Calu3 (cell line): ENCODE data around the gene PDCD7. TPM values are rescaled to one million over a fixed set of nuclear protein-coding genes. Genes with fewer than 3 reads are reported as not detected.
"Not testable (repeated sequence)": the region's sequence is repeated elsewhere in the genome, so short reads cannot be mapped to it uniquely, and the experiment has no call there.

Experiments
- BruUV-seq: library from RNA; stranded (reverse); fragments of 400-500 nt; replicated peaks from 2 replicates; lab custom pipeline; 2021; lab: Mats Ljungman, UMichigan
- CTCF ChIA-PET: fragments of 300-600 bp; sonication (Branson Sonifier 250); formaldehyde crosslinking; loops from one replicate; lab custom pipeline; 2022; ENCODE audit warnings: antibody characterized with exemption; lab: Charles Lee
- DNase-seq: peaks from one replicate; pipeline ENCODE4 v3.0.0; 2022
- H3K27ac Mint-ChIP-seq: one replicate; pipeline ENCODE4 v1.8.0; 2022; ENCODE audit warnings: mixed read lengths; ENCODE audit not compliant: unreplicated experiment
- H3K27me3 Mint-ChIP-seq: one replicate; pipeline ENCODE4 v1.8.0; 2022; ENCODE audit warnings: mixed read lengths; ENCODE audit not compliant: unreplicated experiment
- H3K36me3 Mint-ChIP-seq: one replicate; pipeline ENCODE4 v1.8.0; 2022; ENCODE audit warnings: mild to moderate bottlenecking, moderate library complexity, mixed read lengths; ENCODE audit not compliant: insufficient read depth, unreplicated experiment
- H3K4me1 Mint-ChIP-seq: one replicate; pipeline ENCODE4 v1.8.0; 2022; ENCODE audit warnings: mild to moderate bottlenecking, low read depth, mixed read lengths; ENCODE audit not compliant: unreplicated experiment
- H3K4me3 Mint-ChIP-seq: one replicate; pipeline ENCODE4 v1.8.0; 2022; ENCODE audit warnings: mild to moderate bottlenecking, low read depth, moderate library complexity, mixed read lengths; ENCODE audit not compliant: unreplicated experiment
- H3K9me3 Mint-ChIP-seq: one replicate; pipeline ENCODE4 v1.8.0; 2022; ENCODE audit warnings: low read depth, mixed read lengths; ENCODE audit not compliant: unreplicated experiment
- intact Hi-C: fragments of 100-400 bp; cut with micrococcal nuclease; formaldehyde crosslinking; loops from one replicate; pipeline ENCODE4 v1.10.0; 2022; ENCODE audit not compliant: unreplicated experiment
- total RNA-seq: library from RNA; stranded (reverse); gene quantifications from 2 replicates; pipeline ENCODE4 v1.2.3, GENCODE V29; 2022
- TF ChIP-seq, protein P1 (sequence below): fragments of 200-600 bp; IDR thresholded peaks from one replicate; pipeline ENCODE4 v1.8.0; 2022; ENCODE audit warnings: antibody characterized with exemption; ENCODE audit not compliant: unreplicated experiment

The PDCD7 gene
- total RNA-seq, 1 experiment from 2014 or later = 26.4 TPM

DNA sequence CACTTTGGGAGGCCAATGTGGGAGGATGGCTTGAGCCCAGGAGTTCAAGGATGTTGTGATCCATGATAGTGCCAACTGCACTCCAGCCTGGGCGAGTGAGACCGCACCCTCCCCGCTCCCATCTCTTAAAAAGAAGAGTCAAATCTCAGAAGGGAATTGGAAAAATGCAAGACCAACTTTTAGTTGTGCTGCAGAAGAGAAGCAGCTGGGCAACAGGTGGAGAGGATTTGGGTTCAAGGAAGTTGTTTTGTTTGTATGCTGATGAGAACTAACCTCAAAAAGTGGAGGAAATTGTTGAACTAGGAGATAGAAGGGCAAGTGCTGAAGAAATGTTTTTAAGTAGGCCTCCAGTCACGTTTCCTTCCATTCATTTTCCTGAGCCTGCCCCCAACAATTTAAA, 12.8 kb upstream of the PDCD7 start:
- Mint-ChIP-seq H3K27ac (no peak overlapping the region), H3K36me3 (peaks cover 7% of the 10 kb centered on the region), H3K27me3 (no peaks in the 10 kb centered on the region), H3K9me3 (no peaks in the 10 kb centered on the region), H3K4me1 (no peaks in the 10 kb centered on the region), H3K4me3 (no peak overlapping the region)
- CTCF ChIA-PET = interaction anchor here (0.6 to 1.0 kb wide), 2 partner anchors 8 to 828 kb away, joined by 4 to 6 read pairs; no protein-coding TSS in a partner anchor
- BruUV-seq = no TSS peak
- TF ChIP-seq, protein P1, sequence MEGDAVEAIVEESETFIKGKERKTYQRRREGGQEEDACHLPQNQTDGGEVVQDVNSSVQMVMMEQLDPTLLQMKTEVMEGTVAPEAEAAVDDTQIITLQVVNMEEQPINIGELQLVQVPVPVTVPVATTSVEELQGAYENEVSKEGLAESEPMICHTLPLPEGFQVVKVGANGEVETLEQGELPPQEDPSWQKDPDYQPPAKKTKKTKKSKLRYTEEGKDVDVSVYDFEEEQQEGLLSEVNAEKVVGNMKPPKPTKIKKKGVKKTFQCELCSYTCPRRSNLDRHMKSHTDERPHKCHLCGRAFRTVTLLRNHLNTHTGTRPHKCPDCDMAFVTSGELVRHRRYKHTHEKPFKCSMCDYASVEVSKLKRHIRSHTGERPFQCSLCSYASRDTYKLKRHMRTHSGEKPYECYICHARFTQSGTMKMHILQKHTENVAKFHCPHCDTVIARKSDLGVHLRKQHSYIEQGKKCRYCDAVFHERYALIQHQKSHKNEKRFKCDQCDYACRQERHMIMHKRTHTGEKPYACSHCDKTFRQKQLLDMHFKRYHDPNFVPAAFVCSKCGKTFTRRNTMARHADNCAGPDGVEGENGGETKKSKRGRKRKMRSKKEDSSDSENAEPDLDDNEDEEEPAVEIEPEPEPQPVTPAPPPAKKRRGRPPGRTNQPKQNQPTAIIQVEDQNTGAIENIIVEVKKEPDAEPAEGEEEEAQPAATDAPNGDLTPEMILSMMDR = no peak
- intact Hi-C loops = no loop called here
- DNase-seq = no peak

DNA sequence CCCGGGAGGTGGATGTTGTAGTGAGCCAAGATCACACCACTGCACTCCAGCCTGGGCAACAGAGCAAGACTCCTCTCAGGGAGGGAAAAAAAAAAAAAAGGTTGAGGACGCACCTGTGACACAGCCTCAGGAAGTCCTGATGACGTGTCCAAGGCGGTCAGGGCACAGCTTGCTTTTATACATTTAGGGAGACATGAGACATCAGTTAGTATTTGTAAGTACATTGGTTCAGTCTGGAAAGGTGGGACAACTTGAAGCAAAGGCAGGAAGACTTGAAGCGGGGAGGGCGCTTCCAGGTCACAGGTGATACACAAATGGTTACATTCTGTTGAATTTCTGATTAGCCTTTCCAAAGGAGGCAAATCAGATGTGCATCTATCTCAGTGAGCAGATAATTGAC, 5.0 kb upstream of the PDCD7 start:
- H3K9me3 Mint-ChIP-seq, H3K27me3 Mint-ChIP-seq, CTCF ChIA-PET, H3K4me3 Mint-ChIP-seq, H3K36me3 Mint-ChIP-seq, BruUV-seq, H3K27ac Mint-ChIP-seq, intact Hi-C loops, DNase-seq: not testable (repeated sequence)
- H3K4me1 Mint-ChIP-seq = peaks cover 11% of the 10 kb centered on the region

DNA sequence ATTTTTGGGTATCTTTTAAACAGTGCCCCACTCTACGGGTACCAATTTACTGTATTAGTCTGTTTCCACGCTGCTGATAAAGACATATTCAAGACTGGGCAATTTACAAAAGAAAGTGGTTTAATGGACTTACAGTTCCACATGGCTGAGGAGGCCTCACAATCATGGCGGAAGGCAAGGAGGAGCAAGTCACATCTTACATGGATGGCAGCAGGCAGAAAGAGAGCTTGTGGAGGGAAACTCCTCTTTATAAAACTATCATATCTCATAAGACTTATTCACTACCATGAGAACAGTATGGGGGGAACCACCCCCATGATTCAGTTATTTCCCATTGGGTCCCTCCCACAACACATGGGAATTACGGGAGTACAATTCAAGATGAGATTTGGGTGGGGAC, 4.3 kb upstream of the PDCD7 start:
- DNase-seq, H3K27ac Mint-ChIP-seq, H3K4me3 Mint-ChIP-seq, BruUV-seq, CTCF ChIA-PET, H3K27me3 Mint-ChIP-seq, intact Hi-C loops, H3K9me3 Mint-ChIP-seq: not testable (repeated sequence)
- H3K36me3 Mint-ChIP-seq = peaks cover 13% of the 10 kb centered on the region
- peaks cover 13% of the 10 kb centered on the region for H3K4me1 Mint-ChIP-seq

DNA sequence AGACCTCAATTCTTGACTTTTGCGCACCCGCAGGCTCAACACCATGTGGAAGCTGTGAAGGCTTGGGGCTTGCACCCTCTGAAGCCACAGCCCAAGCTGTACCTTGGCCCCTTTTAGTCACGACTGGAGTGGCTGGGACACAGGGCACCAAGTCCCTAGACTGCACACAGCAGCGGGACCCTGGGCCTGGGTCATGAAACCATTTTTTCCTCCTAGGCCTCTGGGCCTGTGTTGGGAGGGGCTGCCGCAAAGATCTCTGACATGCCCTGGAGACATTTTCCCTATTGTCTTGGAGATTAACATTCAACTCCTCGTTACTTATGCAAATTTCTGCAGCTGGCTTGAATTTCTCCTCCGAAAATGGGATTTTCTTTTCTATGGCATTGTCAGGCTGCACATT, 3.5 kb upstream of the PDCD7 start:
- H3K27me3 Mint-ChIP-seq, H3K4me3 Mint-ChIP-seq, CTCF ChIA-PET, DNase-seq, H3K27ac Mint-ChIP-seq, H3K9me3 Mint-ChIP-seq, BruUV-seq, intact Hi-C loops: not testable (repeated sequence)
- Mint-ChIP-seq H3K4me1 (peaks cover 13% of the 10 kb centered on the region), H3K36me3 (peaks cover 21% of the 10 kb centered on the region)

DNA sequence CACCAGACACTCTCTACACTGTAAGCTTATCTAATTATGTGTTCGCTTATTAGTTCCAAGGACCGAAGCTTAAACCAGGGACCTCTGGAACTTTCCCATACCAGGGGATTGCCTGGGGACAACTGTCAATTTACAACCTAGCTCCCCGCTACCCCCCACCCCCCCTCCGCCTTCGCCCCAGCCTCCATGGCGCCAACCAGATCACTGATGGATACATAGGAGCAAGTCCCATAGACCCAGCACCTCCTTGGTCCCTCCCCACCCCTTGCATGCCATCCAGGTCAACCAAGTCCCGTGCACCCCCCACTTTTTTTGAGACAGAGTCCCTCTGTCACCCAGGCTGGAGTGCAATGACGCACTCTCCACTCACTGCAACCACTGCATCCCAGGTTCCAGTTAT, 930 bp upstream of the PDCD7 start:
- H3K27ac Mint-ChIP-seq = peak overlapping the region; percentile 97
- no peaks in the 10 kb centered on the region for H3K27me3 Mint-ChIP-seq
- peak overlapping the region; percentile 88 for H3K4me3 Mint-ChIP-seq
- H3K36me3 Mint-ChIP-seq = peaks cover 22% of the 10 kb centered on the region
- intact Hi-C loops = no loop called here
- BruUV-seq = no TSS peak
- CTCF ChIA-PET = interaction anchor here (0.8 to 1.3 kb wide), 2 partner anchors 33 to 146 kb away, joined by 4 to 6 read pairs; no protein-coding TSS in a partner anchor
- TF ChIP-seq, protein P1 = no peak
- H3K9me3 Mint-ChIP-seq = peaks cover 3% of the 10 kb centered on the region
- peaks cover 13% of the 10 kb centered on the region for H3K4me1 Mint-ChIP-seq
- DNase-seq = no peak
